Measurements from ENCODE around the gene RAB40C.

The RAB40C gene

DNA sequence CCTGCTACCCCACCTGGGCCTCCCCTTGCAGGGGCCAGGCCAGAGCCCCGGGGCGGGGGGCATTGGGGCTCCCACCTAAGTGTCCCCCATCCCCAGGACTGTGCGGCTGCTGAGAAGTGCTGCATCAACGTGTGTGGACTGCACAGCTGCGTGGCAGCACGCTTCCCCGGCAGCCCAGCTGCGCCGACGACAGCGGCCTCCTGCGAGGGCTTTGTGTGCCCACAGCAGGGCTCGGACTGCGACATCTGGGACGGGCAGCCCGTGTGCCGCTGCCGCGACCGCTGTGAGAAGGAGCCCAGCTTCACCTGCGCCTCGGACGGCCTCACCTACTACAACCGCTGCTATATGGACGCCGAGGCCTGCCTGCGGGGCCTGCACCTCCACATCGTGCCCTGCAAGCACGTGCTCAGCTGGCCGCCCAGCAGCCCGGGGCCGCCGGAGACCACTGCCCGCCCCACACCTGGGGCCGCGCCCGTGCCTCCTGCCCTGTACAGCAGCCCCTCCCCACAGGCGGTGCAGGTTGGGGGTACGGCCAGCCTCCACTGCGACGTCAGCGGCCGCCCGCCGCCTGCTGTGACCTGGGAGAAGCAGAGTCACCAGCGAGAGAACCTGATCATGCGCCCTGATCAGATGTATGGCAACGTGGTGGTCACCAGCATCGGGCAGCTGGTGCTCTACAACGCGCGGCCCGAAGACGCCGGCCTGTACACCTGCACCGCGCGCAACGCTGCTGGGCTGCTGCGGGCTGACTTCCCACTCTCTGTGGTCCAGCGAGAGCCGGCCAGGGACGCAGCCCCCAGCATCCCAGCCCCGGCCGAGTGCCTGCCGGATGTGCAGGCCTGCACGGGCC is 42.8 kb downstream of the RAB40C start:
- no peak for DNase-seq (ENCODE audit: low spot score)

GRCh38 chr16:633336-634050 is 43.6 kb downstream of the RAB40C start:
- DNase-seq (ENCODE audit: low spot score) = no peak

DNA sequence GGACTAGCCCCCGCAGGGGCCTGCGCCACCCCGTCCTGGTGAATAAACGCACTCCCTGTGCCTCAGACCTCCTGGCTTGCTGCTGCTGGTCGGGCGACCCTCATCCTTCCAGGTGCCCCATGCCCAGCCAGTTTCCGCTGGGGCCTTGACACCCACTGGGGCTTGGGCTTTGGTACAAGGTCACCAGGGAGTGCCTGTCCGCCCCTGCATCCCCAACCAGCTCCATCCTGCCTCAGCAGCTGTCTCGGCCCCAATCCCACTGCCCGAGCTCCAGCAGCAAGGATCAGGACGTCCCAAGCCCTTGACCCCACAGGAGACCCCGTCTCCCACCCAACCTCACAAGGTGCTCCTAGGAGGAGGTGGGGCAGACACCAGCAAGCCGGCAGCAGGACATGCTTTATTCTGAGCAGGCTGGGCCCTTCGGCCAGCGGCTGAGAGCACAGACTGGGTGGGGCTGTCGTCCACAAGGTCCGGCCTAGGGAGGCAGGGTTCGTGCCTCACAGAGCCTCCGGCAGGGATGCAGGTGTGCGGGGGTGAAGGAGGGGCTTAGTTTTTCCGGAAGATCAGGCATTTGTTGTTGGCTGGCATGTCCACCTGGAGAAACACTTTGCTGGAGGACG is 44.3 kb downstream of the RAB40C start:
- no peak for DNase-seq (ENCODE audit: low spot score)

GRCh38 chr16:634996-635395 is 45.1 kb downstream of the RAB40C start:
- no peak for DNase-seq (ENCODE audit: low spot score)

DNA sequence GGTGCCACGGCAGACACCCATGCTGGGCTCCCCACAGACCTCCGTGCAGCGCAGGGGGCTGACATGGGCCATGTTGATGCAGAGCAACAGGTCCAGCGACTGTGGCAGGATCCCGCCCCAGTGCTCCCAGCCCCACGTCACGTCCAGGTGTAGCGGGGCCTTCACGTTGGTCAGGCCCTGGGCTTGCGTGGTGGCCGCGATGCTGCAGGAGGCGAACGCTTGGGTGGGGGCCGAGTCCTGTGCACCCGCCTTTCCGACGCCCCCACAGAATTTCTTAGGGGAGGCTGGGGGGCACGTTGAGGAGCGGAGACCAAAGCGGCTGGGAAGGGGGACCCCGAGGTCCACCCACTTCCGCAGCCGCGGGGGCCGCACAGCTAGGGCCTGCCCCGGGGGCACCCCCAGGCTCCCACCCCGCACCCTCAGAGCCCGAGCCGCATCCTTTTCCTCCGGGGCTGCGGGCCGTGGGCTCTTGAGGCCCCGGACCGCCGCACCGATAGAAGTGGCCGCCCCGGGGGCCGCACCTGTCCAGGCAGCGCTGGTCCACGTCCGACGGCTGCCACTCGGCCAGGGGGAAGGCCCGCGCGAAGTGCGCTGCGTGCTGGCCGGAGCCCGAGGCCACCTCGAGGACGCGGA is 45.8 kb downstream of the RAB40C start:
- DNase-seq (ENCODE audit: low spot score) = no peak

DNA sequence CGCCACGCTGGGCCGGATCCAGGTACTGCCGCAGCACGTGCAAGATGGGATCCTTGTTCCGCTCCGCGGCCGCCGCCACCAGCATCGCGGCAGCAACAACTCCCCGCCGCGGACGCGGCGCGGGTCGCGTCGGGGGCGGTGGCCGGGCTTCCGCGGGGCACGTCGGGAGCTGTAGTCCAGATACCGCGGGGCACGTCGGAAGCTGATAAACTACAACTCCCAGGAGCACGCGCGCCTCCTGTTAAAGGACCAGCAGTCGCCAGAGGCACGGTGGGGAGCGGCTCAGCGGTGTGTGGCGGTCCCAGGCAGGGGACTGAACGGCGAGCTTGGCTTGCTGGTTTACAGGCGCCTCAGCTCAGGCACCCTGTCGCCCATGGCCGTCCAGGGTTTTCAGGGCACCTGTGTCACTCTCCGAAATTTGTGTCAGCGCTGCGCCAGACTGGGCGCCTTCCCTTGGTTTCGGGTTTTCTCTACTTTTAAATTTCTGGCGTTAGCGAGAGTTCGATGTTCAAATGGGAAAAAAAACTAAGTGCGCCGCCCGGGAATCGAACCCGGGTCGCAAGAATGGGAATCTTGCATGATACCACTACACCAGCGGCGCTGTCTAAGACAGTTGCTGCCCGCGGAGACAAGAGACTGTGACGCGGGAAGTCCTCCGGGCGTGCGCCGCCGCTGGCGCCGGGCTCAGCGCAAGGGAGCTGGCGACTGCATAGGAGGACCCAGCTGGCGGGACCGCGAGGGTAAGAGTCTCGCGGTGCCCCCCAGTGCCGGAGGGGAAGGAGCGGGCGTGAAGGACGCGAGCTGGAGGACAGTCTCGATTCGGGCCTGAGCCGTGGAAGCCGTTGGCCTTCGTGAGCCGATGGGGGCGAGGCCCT is 46.6 kb downstream of the RAB40C start, which contains the start of gene METTL26:
Gene METTL26, minus strand, starts transcription at position 100 of the 875 bp plus-strand sequence. Its CDS starts 15 bp downstream, at position 85.
- DNase-seq (ENCODE audit: low spot score) = peak; percentile 95

GRCh38 chr16:637081-638018 is 47.5 kb downstream of the RAB40C start:
- peak; percentile 63 for DNase-seq (ENCODE audit: low spot score)

DNA sequence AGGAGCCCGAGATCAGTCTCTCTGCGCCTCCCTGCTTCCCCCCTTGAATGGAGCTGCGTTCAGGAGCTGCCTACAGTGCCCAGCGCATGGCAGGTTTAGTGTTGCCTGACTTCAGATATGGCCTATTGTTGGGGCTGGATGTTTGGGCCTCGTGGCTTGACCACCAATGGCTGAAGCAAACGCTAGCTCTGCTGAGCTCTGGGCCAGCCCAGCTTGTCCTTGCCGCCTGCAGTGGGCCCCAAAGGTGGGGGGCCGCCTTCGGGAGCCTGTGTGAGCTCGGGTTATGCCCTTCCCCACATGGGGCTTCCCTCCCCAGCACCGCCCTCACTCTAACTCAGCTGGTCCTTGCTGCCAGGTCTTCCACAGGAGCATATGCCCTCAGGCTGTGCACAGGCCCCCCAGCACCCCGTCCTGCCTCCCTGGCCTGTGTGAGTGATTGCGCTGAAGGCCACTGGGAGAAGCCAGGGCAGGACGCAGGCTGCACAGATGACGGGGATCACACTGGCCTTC is 48.2 kb downstream of the RAB40C start:
- DNase-seq (ENCODE audit: low spot score) = no peak

DNA sequence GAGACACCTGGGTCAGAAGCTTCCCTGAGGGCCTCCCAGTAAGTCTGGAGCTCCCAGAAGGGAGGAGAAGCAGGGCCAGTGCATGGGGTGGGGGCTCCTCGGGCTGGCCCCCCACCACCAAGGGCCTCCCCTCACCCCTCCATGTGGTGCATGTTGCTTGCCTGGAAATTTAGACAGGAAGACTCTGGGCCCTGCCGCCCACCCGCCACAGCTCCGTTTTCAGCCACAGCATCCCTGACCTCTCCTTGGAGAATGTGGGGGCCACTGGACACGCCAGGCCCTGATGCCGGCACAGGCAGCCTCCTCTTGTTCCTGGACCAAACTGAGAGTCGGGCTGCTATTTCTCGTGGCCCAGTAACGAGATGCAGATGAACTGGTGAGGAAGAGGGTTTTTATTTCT is 49.0 kb downstream of the RAB40C start:
- no peak for DNase-seq (ENCODE audit: low spot score)

GRCh38 chr16:640614-641013 is 50.7 kb downstream of the RAB40C start:
- no peak for DNase-seq (ENCODE audit: low spot score)

GRCh38 chr16:641326-642188 is 51.7 kb downstream of the RAB40C start, which contains the start of gene MCRIP2:
TSS of gene MCRIP2 (plus strand) at chr16:641828. CDS start at chr16:641992, 164 bp downstream.
- peak; percentile 68 for DNase-seq (ENCODE audit: low spot score)

- DNase-seq (ENCODE audit: low spot score) = no peak
Observed at GRCh38 chr16:642189-643049, 52.6 kb downstream of the RAB40C start.

DNA sequence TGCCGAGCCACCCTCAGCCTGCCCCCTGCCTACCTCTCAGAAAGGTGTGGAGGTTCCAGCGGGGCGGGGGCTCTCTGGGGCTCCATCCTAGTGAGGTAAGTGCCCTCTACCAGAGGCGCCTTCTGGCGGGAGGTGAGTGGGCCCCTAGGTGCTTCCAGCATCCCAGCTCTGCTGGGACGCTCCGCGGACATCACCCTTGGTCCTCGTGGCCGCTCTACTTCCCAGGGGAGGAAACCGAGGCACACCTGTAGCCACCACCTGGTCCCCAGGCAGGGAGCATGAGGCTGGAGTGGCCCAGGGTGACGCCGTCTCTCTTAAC is 53.1 kb downstream of the RAB40C start:
- DNase-seq (ENCODE audit: low spot score) = no peak

GRCh38 chr16:644556-644955 is 54.7 kb downstream of the RAB40C start:
- DNase-seq (ENCODE audit: low spot score) = no peak

GRCh38 chr16:645852-646678 is 56.2 kb downstream of the RAB40C start:
- DNase-seq (ENCODE audit: low spot score) = no peak

DNA sequence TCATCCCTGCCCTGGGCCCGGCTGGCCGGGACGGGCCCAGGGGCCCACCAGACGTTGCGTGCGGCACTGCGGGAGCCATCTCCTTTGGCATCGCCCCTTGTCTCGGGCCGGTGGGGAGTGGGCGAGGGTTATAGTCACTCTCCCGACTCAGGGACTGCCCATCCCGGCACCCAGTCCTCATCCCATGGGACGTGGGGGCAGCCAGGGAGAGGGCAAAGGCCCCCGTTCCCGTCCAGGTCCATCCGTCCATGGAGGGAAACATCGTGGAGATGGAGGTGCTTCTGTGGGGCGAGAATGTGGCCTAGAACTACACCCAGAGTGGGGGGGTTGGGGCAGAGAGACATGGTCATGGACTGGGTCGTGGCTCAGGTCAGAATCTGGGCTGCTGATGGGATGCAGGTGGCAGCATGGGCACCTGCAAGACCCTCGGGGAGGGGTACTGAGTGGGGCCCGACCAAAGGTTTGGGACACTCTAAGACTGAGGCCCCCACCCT is 56.9 kb downstream of the RAB40C start:
- DNase-seq (ENCODE audit: low spot score) = no peak
